Right atrium auricular region (tissue), 2 donors: Measurements from ENCODE around the gene YLPM1. TPM values are rescaled to one million over a fixed set of nuclear protein-coding genes. Genes with fewer than 3 reads are reported as not detected.

Experiments
- DNase-seq: peaks from one replicate; pipeline ENCODE4 v3.0.0-alpha.2; 2019; ENCODE audit warnings: low spot score
- H3K27ac ChIP-seq, 2 donors: fragments of 200-600 bp; sonication (generic); 1 replicate in 1 of 2; 2 replicates in 1 of 2; pipeline ENCODE4 v1.5.1; 2016 to 2019
- H3K27me3 ChIP-seq, 2 donors: fragments of 200-600 bp; sonication (generic); one replicate each; pipeline versions ENCODE4 v1.5.1 to v1.6.0; 2017 to 2019
- H3K36me3 ChIP-seq: fragments of 200-600 bp; sonication (generic); one replicate; pipeline ENCODE4 v1.5.1; 2016
- H3K4me1 ChIP-seq, 2 donors: fragments of 200-600 bp; sonication (generic); one replicate each; pipeline versions ENCODE4 v1.5.1 to v1.6.0; 2017 to 2019
- H3K4me3 ChIP-seq, 2 donors: fragments of 200-600 bp; sonication (generic); 1 replicate in 1 of 2; 2 replicates in 1 of 2; pipeline ENCODE4 v1.5.1; 2017 to 2019; ENCODE audit warnings: mild to moderate bottlenecking in 1 of 2, moderate library complexity in 1 of 2
- H3K9me3 ChIP-seq, 2 donors: fragments of 200-600 bp; sonication (generic); one replicate each; pipeline ENCODE4 v1.5.1; 2019
- total RNA-seq, 2 donors: library from RNA; depleted of rRNA; stranded (reverse); fragments of >200 nt; gene quantifications; one replicate each; pipeline ENCODE4 v1.1.0, GENCODE V29; 2016
- TF ChIP-seq, protein P1 (sequence below), 2 donors: fragments of 200-600 bp; sonication (generic); IDR thresholded peaks; one replicate each; pipeline ENCODE4 v1.5.1; 2019; ENCODE audit warnings: antibody characterized with exemption in 2 of 2

Gene YLPM1
- total RNA-seq, 2 donors from 2014 or later, result 23.6 to 25.3 TPM

GRCh38 chr14:74824997-74825396, 61.9 kb downstream of the YLPM1 start:
- H3K36me3 ChIP-seq, result peaks cover 33% of the 10 kb centered on the region
- no peak overlapping the region for H3K27ac ChIP-seq
- H3K4me1 ChIP-seq, result no peaks in the 10 kb centered on the region
- no peak for DNase-seq
- H3K27me3 ChIP-seq, result no peaks in the 10 kb centered on the region
- no peak overlapping the region for H3K4me3 ChIP-seq
- H3K9me3 ChIP-seq, result no peaks in the 10 kb centered on the region
- TF ChIP-seq, protein P1, sequence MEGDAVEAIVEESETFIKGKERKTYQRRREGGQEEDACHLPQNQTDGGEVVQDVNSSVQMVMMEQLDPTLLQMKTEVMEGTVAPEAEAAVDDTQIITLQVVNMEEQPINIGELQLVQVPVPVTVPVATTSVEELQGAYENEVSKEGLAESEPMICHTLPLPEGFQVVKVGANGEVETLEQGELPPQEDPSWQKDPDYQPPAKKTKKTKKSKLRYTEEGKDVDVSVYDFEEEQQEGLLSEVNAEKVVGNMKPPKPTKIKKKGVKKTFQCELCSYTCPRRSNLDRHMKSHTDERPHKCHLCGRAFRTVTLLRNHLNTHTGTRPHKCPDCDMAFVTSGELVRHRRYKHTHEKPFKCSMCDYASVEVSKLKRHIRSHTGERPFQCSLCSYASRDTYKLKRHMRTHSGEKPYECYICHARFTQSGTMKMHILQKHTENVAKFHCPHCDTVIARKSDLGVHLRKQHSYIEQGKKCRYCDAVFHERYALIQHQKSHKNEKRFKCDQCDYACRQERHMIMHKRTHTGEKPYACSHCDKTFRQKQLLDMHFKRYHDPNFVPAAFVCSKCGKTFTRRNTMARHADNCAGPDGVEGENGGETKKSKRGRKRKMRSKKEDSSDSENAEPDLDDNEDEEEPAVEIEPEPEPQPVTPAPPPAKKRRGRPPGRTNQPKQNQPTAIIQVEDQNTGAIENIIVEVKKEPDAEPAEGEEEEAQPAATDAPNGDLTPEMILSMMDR (IDR thresholded peaks at IDR 0.05), result no peak

- H3K27ac ChIP-seq, result no peak overlapping the region
- no peaks in the 10 kb centered on the region for H3K9me3 ChIP-seq
- peaks cover 32% of the 10 kb centered on the region for H3K36me3 ChIP-seq
- TF ChIP-seq, protein P1 (IDR thresholded peaks at IDR 0.05), result no peak
- H3K27me3 ChIP-seq, result no peaks in the 10 kb centered on the region
- H3K4me1 ChIP-seq, result no peaks in the 10 kb centered on the region
- DNase-seq, result no peak
- H3K4me3 ChIP-seq, result no peak overlapping the region
Observed at GRCh38 chr14:74826574-74826973, 63.5 kb downstream of the YLPM1 start.

- Histone ChIP-seq H3K4me3 (no peak overlapping the region), H3K4me1 (no peaks in the 10 kb centered on the region), H3K9me3 (no peaks in the 10 kb centered on the region), H3K27ac (no peak overlapping the region), H3K36me3 (peaks cover 23% of the 10 kb centered on the region), H3K27me3 (no peaks in the 10 kb centered on the region)
- TF ChIP-seq, protein P1 (IDR thresholded peaks at IDR 0.05), result no peak
- no peak for DNase-seq
Observed at GRCh38 chr14:74829251-74829650, 66.1 kb downstream of the YLPM1 start.

GRCh38 chr14:74832849-74833248, 69.7 kb downstream of the YLPM1 start:
- Histone ChIP-seq H3K4me1 (no peaks in the 10 kb centered on the region), H3K9me3 (no peaks in the 10 kb centered on the region), H3K4me3 (no peak overlapping the region), H3K36me3 (peaks cover 29% of the 10 kb centered on the region), H3K27ac (no peak overlapping the region), H3K27me3 (no peaks in the 10 kb centered on the region)
- TF ChIP-seq, protein P1 (IDR thresholded peaks at IDR 0.05), result no peak
- DNase-seq, result no peak

GRCh38 chr14:74834692-74835392, 71.7 kb downstream of the YLPM1 start:
- peaks cover 20% of the 10 kb centered on the region for H3K36me3 ChIP-seq
- DNase-seq, result no peak
- H3K27ac ChIP-seq, result no peak overlapping the region
- TF ChIP-seq, protein P1 (IDR thresholded peaks at IDR 0.05), result no peak
- H3K4me1 ChIP-seq, result no peaks in the 10 kb centered on the region
- H3K27me3 ChIP-seq, result no peaks in the 10 kb centered on the region
- H3K9me3 ChIP-seq, result no peaks in the 10 kb centered on the region
- no peak overlapping the region for H3K4me3 ChIP-seq
